Measurements from ENCODE around the gene CSN2. TPM values are rescaled to one million over a fixed set of nuclear protein-coding genes. Genes with fewer than 3 reads are reported as not detected.

CSN2 gene
- total RNA-seq, 1 donor from 2014 or later = not detected

- no peak for DNase-seq (ENCODE audit: extremely low spot score in 2 of 2)
- Histone ChIP-seq H3K27ac (no peak overlapping the region), H3K36me3 (no peaks in the 10 kb centered on the region), H3K9me3 (no peaks in the 10 kb centered on the region), H3K4me3 (no peak overlapping the region), H3K4me1 (no peaks in the 10 kb centered on the region), H3K27me3 (no peaks in the 10 kb centered on the region)
- TF ChIP-seq POLR2AphosphoS5 (IDR thresholded peaks at IDR 0.05; ENCODE audit: insufficient read depth in 1 of 2, low read depth in 1 of 2) (no peak), CTCF (IDR thresholded peaks at IDR 0.05) (no peak), POLR2A (IDR thresholded peaks at IDR 0.05) (no peak)
- intact Hi-C loops (cut with DNase I) = no loop called here
Measured at GRCh38 chr4:69910016-69910782, 55.3 kb downstream of the CSN2 start.

GRCh38 chr4:69909195-69909594 lies 56.3 kb downstream of the CSN2 start:
- intact Hi-C loops (cut with DNase I) = no loop called here
- Histone ChIP-seq H3K4me1 (no peaks in the 10 kb centered on the region), H3K27ac (no peak overlapping the region), H3K9me3 (no peaks in the 10 kb centered on the region), H3K36me3 (no peaks in the 10 kb centered on the region), H3K4me3 (no peak overlapping the region), H3K27me3 (no peaks in the 10 kb centered on the region)
- no peak for DNase-seq (ENCODE audit: extremely low spot score in 2 of 2)
- TF ChIP-seq CTCF (IDR thresholded peaks at IDR 0.05) = no peak
- no peak for TF ChIP-seq POLR2A (IDR thresholded peaks at IDR 0.05)
- TF ChIP-seq POLR2AphosphoS5 (IDR thresholded peaks at IDR 0.05; ENCODE audit: insufficient read depth in 1 of 2, low read depth in 1 of 2) = no peak

GRCh38 chr4:69907151-69907550 lies 58.4 kb downstream of the CSN2 start:
- H3K4me3 ChIP-seq = no peak overlapping the region
- intact Hi-C loops (cut with DNase I) = no loop called here
- no peaks in the 10 kb centered on the region for H3K27me3 ChIP-seq
- TF ChIP-seq POLR2A (IDR thresholded peaks at IDR 0.05) (no peak), CTCF (IDR thresholded peaks at IDR 0.05) (no peak), POLR2AphosphoS5 (IDR thresholded peaks at IDR 0.05; ENCODE audit: insufficient read depth in 1 of 2, low read depth in 1 of 2) (no peak)
- no peak overlapping the region for H3K27ac ChIP-seq
- H3K9me3 ChIP-seq = no peaks in the 10 kb centered on the region
- no peak for DNase-seq (ENCODE audit: extremely low spot score in 2 of 2)
- H3K36me3 ChIP-seq = no peaks in the 10 kb centered on the region
- H3K4me1 ChIP-seq = no peaks in the 10 kb centered on the region

Other genes starting within 250 kb of the CSN2 start
- 1.7 TPM for gene SULT1B1, start 205.1 kb downstream of the CSN2 start, total RNA-seq
- 114 TPM for gene SULT1E1, start 105.6 kb downstream of the CSN2 start, total RNA-seq
- not detected for gene CSN1S1, start 34.7 kb downstream of the CSN2 start, total RNA-seq
- gene STATH, start 30.2 kb upstream of the CSN2 start, total RNA-seq = not detected
- not detected for gene HTN3, start 62.7 kb upstream of the CSN2 start, total RNA-seq
- not detected for gene HTN1, start 84.7 kb upstream of the CSN2 start, total RNA-seq
- gene PRR27, start 188.5 kb upstream of the CSN2 start, total RNA-seq = not detected
- not detected for gene ODAM, start 230.0 kb upstream of the CSN2 start, total RNA-seq